HG03457 (cell line): ENCODE data around the gene PTPRR.

Source experiments
- ATAC-seq: cut with Tn5 transposase; IDR thresholded peaks from one replicate; pipeline ENCODE4 v1.9.1; 2021; ENCODE audit warnings: moderate number of reproducible peaks; ENCODE audit not compliant: unreplicated experiment

Gene PTPRR

DNA sequence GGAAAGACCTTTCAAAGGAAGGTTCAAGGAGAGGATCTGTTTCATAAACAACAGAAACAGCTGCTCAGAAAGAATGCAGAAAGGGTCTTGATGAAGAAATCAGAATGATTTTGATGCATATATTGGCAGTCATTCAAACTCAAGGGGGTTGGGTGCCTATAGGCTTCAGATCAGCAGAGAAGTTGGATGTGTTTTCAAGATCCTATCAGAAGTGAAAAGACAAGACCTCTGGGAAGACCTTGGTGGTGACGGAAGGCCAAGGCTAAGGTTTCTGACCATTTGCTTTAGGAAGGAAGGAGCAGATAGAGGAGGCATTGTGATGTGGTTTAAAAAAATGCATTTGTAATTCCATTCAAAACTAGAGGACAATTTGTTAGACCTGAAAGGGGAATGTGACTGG, 268.1 kb downstream of the PTPRR start:
- ATAC-seq = no peak

DNA sequence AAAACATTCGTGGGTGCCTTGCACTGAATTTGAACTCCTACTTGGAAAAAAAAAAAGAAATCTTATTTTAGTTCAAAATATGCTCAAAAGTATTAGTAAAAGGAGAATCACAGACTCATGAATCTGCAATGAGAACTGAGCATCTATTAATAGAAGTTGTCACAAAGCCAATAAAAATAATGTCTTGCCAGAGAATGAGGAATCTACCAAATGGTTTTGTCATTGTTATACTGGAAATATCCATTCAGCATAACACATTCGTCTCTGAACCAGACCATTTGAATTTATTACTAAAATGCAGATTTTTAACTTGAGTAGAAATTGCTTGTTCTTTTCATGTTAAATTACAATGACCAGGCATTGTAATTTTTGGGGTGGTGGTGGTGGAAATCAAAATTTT, 271.7 kb downstream of the PTPRR start:
- ATAC-seq = no peak

DNA sequence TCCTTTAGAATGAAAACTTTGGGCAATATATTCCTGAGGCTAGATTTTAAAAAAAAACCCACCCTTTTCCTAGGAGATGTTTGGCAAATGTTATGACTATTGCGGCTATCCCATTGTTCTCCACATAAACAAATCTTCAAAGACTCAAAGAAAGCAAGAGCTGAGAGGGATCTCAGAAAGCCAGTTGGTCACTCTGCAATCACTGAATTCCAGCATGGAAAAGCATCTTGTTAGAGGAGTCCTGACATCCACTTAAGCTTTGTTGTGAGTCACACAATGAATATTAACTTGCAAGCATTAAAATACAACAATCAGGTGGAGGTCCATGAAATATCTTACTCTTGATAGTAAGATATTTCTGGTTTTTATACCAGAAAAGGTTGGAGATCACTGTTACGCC, 272.3 kb downstream of the PTPRR start:
- ATAC-seq = no peak

DNA sequence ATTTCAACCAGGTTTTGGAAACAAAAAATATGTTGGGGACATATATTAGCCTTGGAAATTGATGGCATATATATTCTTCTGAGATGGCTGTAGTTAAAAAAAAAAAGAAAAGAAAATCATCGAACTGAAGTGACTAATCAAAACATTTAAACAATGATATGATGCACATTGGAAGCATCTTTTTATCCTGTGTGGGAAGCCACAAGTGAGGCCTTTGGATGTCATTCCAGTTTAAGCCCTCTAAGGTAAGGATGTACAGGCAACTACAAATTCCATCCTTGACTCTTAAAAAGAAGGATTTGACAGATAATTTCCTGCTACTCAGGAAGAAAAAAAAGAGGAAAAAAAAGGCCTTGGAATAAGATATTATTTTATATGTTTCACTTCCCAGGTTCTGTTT, 273.7 kb downstream of the PTPRR start:
- no peak for ATAC-seq

DNA sequence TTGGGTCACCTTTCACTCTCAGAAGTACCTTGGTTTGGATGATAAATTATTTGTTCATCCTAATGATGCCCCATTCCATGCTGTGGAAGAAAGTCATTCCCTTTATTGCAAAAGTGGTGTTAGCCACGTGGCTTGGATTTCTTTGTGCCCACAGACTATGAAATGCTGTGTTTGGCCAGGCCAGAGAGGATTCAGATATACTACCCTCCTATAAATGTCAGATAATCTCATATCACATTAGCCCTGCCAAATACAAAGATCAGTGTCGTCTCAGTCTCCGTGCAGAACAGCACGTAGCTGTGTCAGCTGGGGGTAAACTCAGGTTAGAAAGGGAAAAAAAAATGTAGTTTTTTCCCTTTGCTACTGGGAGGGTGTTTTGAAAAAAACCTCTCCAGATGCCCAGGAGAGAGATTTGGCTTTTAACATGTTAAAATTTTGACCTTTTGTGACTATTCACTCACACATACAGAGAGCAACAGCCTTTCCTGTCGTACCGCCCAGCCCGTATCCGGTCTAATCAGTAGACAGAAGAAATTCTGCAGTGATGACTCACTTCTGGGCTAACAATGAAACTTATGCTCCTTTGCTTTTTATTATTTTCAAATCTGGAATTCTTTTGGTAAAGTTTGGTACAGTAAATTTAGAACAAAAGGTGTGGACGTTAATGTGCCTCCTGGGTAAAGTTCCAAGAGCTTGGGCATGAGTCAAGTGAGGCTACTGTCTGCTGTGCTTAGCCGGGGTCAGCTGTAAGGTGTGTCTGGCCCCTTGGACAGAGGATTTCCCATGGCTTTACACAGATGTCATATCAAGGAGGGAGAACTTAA, 274.8 kb downstream of the PTPRR start:
- peak; percentile 86 for ATAC-seq

DNA sequence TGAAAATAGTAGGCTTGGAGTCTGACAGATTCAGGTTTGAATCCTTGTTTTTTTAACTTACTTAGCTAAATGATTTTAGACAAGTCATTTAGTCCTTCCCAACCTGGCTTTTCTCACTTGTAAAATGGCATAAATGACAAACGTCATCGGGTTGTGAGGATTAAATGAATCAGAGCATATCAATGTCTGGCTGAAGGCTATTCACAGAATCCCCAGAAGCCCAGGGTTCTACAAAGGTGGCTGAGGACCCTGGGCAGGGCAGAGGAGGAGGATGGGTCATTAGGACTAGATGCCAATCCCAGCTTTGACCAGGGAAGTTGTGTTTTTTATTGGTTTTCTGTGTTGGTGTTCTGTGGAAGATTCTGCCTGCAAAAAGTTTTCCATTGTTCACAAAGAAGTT, 275.7 kb downstream of the PTPRR start:
- no peak for ATAC-seq

DNA sequence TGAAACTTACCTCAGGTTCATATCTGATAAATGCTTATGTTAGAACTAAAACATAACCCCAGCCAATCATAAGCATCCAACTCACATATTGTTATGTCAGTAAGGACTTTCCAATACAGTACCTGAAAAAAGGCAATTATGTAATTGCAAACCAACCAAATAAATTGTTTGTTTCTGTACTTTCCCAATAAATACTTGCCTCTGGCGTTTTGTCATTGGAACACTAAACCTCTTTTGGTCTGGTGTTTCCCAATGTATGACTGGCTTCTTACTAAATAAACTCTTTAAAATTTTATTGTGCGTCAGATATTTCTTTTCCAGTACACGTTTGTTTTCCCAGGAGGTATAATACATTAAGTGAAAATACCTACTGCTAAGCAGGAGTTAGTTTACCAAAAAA, 276.6 kb downstream of the PTPRR start:
- ATAC-seq = no peak

DNA sequence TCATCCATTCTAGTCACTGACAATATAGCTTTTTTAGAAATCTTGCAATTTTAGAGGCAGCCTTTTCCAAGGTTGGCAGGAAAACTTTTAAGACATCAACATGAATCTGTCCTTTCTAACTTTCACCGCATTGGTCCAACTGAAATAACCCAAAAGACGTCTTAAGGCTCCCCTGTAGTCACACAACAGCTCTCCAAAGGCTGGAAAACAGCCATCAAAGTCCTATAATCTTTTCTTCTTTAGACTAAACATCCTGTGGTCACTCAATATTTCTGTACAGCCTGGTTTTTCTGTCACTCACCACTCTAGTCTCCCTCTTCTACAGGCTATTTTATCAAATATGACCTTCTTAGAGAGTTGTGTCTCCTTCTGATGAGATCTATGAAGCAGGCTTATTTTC, 278.8 kb downstream of the PTPRR start:
- ATAC-seq = no peak

DNA sequence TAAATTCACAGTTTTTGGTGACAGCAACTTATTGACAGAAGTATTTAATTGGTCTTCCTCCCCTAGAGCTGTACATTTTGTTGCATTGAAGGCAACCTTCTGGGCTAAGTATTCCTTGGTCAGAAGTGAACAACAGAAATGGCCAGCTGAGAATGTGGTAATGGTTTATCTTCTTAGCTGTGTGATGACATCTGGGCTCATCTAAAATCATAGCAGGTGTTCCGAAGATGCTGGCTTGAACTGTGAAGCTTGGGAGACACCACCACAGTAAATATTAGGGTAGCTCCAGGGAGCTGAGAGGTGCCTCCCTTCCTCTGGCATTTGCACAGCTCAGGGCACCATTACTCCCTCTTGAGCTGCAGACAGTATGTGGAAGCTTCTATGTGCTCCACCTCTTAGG, 279.6 kb downstream of the PTPRR start:
- ATAC-seq = no peak

DNA sequence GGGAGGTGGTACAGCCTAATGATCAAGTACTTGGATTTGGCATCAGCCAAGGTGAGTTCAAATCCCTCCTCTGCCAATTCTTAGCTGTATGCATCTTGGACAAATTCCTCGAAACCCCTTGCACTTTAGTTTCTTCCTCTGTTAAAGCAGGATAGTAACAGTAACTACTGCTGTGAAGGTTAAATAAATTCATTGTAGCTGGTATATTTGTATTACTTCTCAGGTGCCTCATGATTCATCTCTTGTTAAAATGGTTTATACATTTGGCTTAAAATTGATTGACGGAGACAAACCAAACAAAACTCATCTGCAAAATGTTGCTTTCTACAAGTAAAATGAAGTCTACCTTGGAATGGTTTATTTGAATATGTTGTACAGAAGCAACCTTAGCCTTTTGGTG, 281.0 kb downstream of the PTPRR start:
- ATAC-seq = no peak

DNA sequence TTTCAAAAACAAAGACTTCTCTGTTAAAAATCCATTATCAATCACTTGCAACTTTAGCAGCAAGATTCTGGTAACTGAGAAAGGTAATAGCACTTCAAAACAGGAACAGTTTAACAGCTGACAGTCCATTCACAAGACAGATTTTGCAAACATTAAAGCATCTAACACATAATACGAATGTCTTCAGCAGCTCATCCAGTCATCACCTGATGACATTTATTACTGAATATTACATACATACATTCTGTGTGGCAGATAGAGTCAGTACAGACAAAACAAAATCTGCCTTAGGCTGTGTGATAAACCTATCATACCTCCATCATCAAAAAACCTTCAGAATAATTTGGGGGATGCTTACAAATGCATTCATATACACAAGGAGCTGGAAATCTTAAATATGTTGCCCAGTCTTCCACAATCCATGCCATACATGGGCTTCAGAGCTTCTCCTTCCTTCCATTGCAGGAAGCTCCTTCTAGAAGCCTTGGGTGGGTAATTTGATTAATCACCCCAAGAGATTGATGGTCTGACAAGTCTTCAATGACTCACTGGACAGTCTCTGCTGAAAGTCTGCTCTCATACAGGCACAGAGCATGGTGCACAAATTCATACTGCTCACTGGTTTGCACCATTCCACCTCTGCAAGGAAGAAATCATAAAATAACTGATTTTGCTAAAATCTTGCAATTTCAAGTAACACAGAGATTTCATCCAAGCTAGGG, 281.7 kb downstream of the PTPRR start:
- no peak for ATAC-seq

DNA sequence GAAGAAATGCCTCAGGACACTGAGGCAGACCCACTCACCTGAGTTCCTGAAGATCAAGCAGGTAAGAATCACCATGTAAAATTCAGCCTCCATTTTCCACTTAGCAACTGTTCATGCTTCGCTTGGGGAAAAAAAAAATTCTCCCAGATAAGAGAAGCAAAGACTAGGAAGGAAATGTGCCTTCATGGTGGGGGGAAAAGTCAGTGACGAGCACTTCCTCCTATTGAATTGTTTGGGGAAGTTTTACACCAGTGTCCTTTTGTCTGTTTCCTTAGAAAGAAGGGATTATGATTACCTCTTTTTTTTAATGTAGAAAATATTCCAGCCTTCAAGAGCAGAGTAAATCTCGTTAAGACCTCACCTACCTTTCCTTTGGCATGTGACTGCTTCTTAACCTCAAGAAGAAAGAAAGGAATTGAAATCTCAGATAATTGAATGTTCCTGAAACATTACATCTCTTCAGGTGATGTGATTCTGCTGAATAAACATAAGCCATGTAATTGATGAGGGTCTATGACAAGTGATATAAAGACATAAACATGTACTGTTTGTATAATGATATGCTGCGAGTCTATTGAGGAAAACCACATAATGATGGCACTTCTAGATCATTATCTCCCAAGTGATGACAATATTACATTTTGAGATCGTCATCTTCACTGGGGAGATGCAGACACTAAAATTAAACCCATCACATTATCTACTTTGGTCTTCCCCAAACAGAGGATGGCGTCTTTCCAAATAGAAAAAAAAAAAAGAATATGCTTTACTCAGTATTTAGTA, 283.0 kb downstream of the PTPRR start, which contains the start of gene PTPRB:
TSS of gene PTPRB (minus strand) at position 127 of the 783 bp plus-strand sequence. CDS start at position 93, 34 bp downstream.
- ATAC-seq = no peak

DNA sequence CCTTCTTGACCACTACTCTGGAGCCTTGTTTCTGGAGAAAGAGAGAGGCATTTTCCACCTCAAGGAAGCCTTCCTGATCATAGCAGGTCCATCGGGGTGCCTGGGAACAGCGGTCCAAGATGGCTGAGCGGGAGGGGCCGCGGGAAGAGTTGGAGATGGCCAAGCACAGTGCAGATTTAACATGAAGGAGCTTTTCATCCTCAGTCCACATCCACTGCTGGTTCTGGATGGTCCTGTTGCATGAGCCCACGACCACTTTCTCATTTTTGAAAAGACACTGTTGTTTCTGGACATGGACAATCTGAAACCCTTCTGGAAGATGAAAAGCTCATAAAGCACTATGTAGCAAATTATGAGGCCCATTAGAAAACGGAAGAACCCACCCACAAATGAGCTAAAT, 284.8 kb downstream of the PTPRR start:
- no peak for ATAC-seq

DNA sequence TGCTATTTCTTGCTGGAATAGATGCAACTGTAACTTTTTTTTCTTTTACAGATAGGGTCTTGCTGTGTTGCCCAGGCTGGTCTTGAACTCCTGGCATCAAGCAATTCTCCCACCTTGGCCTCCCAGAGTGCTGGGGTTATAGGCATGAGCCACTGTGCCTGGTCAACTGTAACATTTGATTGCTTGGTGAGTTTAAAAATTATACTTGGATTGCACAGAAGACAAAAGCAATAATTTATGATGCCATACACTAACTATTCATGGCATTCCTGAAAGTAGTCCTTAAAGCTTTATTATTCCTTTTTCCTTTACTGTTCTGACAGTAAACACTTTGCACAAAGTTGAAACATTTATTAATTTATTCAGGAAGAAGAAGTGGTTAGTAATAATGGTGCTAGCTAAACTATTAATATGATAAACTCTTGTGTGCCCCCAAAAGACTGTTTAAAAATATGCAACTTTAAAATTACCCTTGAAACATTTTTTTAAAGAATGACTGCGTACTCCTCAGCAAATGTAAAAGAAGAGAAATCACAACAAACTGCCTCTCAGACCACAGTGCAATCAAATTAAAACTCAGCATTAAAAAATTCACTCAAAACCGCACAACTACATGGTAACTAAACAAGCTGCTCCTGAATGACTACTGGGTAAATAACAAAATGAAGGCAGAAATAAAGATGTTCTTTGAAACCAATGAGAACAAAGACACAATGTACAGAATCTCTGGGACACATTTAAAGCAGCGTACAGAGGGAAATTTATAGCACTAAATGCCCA, 291.6 kb downstream of the PTPRR start:
- no peak for ATAC-seq

DNA sequence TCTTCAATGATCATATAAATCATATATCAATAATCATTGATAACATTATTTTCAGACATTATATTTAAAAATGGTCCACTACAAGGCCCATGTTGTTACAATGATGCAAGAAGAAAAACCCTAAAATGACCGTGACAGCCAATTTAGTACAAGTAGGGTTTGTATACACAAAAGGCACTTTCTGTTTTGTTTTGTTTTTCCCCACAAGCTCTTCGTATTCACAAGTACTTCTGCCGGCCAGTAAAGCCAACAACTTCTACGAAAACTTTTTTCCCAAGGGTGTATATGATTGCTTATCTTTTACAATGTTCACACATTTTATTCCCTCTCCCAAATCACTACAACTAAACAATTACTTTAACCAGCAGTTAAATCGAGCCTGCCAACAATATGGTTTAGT, 292.9 kb downstream of the PTPRR start:
- no peak for ATAC-seq

DNA sequence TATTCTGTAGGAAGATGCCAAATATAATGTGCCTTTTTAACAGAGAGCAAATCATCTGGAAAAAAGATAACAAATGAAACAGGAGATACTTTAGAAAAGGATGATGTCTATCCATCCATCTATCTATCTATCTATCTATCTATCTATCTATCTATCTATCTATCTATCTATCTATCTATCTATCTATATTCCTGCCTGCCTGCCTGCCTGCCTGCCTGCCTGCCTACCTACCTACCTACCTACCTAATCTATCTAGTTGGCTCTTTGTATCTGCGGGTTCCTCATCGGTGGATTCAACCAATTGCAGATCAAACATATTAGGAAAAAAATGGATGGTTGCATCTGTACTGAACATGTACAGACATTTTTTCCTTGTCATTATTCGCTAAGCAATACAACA, 294.4 kb downstream of the PTPRR start:
- ATAC-seq = no peak

DNA sequence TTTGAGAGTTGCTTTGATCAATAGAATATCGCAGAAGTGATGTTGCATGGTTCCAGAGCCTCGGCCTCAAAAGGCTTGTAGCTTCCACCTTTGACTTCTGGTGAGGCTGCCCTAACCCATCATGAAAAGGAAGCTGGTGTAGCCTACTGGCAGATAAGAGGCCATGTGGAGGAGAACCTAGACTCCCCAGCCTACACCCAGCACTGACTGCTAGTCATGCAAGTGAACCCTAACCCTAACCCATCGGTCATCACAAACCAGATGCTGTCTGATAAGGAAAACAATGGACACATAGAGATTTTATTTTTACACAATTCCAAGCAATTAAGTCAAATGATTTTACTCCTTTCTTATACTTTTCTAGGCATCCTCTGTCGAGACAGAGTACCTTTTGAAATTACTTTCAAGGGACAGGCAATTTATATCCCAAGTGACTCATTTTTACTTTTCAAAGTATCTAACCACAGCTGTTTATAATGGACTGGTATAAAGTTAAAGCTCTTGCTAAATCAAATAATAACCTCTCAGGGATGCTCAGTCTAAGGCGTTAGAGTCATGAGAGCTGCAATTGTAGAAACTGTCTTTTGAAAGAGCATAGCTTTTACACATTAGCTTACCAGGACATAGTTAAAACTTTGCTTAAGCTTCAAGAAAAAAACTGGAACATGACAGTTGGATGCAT, 300.9 kb downstream of the PTPRR start:
- no peak for ATAC-seq

DNA sequence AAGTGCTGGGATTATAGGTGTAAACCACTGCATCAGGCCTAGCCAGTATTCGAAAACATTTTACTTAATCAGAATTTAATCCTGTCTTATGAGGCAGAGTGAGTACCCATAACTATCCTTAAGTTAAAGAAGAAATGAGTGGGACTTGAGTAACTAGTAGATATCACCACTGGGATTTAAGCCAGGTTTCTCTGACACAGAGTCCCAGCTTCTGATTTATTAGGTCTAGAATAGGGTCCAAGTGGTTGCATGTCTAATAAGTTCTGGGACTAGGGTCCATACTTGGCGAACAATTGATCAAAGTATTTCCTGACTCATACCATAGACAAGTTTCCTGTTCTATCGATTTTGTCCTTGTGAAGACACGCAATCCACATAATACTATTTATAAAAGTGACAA, 302.2 kb downstream of the PTPRR start:
- ATAC-seq = no peak

DNA sequence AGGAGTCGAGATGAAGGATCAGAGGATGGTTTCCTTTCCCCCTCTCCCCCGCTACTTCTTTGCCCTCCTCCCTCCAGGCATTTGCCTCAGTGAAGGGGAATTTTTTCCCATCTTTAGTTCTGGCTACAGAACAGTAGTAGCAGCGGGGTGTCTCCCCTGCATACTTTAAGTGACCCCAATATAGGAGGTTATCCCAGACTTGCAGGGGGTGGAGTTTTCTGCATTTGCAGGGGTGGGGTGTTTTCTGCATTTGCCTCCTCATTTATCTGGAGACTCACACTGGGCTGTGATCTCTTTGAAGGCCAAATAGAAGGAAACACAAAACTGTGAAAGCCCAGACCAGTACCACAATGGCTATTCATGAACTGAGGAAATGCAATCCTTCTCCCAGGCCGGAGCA, 303.1 kb downstream of the PTPRR start:
- no peak for ATAC-seq

DNA sequence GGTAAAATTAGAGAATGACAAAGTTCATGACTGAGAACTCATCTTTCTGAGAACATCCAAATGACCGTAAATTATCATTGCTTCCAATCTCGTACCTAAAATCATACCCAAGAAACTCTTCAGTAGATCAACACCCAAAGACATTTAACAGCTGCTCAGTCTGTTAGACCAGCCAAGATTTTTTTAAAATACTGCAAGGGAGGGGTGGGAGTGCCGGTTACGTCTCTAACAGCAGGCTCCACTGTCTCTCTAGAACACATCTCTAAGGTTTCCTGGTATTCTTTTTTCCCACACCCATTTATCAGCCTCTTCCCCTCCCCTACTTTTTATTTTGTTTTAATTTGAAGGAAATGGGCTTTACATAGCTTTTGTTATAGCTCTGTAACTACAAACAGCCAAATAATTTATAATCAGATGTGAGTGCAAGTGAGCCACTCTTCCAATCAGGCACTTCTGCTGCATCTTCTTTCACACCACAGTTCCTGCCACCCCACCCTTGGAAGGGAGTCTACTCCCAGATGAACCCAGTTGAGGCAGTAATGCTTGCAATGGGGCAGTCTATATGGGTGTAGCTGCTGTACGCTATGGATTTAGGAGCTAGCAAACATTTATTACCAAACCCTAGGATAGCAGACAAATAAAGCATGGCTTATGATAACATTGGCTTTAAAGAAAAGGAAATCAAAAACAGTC, 305.2 kb downstream of the PTPRR start:
- ATAC-seq = no peak
